GM11168 (cell line): ENCODE results near the gene UCHL5.
"Not testable (repeated sequence)": the region's sequence is repeated elsewhere in the genome, so short reads cannot be mapped to it uniquely, and the experiment has no call there.

Source experiments
- in situ Hi-C: fragments of 300-500 bp; cut with MboI; formaldehyde crosslinking; loops from one replicate; pipeline ENCODE4 v1.12.0; 2022; ENCODE audit warnings: low sequenced_read_pairs; ENCODE audit not compliant: unreplicated experiment

Gene UCHL5

DNA sequence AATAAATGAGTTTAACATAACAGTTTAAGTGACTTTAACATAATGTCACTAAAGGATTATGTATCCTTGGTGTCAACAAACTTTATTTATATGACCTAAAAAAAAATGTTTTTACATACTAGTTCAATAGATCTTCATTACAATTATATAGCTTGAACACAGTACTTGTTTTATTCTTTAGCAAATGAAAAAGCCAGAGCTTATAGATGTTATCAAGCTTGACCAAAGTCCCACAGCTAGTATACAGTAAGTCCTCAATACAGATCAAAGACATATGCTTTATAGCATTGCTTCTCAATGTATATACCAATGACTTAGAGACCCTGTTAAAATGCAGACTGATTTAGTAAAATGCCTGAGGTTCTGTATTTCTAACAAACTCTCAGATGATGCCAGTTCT is 42.4 kb downstream of the UCHL5 start:
- in situ Hi-C loops = loop anchor here (10.0 kb wide), 2 partner anchors 192 to 542 kb away; no protein-coding TSS in a partner anchor

DNA sequence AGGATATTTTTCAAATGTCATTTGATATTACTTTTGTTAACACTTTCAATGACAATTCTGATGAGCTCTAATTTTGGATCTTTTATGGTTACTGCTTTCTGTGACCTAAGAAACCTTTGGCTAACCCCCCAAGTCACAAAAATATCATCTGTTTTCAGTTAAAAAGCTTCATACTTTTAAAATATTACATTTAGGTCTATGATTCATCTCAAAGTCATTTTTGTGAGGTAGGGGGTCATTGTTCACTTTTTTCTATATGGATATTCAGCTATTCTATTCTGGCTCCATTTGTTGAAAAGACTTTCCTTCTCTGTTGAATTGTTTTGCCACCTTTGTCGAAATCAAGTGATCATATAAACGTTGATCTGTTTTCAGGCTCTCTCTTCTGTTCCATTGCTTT is 44.8 kb downstream of the UCHL5 start:
- in situ Hi-C loops = loop anchor here (10.0 kb wide), 2 partner anchors 190 to 540 kb away; no protein-coding TSS in a partner anchor

DNA sequence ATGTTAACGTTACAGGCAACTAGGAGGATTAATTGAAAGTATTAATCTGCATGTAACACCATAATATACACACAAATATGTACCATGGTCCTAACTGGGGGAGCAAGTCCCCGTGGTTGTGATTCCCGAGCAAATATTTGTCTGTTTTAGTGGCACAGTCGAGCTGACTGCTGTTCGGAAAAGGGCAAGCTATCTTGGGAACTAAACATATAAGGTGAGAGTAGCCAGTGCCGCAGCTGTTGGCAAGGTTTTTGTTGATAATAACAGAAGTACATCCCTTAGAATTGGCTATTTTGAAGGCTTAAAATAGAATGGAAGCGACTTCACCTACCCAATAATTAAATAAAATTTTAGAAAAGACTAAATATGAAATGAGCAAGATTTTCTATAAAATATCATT is 45.5 kb downstream of the UCHL5 start:
- in situ Hi-C loops = loop anchor here (10.0 kb wide), 2 partner anchors 189 to 539 kb away; no protein-coding TSS in a partner anchor

DNA sequence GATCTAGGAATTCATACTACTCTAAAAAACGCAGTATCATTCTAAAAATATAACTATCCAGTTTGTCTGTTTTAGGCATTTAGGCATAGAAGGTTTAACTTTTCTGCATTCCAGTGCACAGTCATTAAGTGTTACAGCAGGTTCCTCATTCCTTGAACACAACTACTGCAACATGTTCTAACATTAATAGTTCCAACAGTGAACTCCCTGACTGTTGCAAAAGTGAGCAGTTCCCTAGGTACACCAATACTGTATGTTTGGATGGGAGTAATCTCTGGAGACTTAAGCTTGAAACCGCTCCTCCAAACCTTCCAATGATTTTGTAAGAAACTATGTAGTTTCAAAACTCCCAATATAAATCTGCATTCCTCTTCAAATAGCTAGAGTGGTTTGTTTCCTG is 46.2 kb downstream of the UCHL5 start:
- in situ Hi-C loops = loop anchor here (10.0 kb wide), 2 partner anchors 188 to 538 kb away; no protein-coding TSS in a partner anchor

DNA sequence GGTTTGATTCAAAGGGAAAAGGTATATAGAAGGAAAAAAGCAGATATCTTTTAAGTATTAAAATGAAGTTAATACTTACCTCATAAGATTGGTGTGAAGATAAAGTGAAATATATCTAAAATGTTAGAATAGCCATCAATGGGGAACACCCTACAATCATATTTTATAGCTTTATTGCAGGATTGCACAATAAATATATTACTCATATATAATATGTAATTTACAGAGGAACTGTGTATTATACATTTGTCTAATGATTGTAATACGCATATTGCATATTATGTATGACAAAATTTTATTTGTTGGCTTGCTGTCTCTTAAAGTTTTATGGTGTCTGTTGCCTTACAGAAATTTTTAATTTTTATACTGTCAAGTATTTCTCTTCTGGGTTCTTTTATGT is 47.8 kb downstream of the UCHL5 start:
- in situ Hi-C loops = loop anchor here (10.0 kb wide), 2 partner anchors 187 to 537 kb away; no protein-coding TSS in a partner anchor

DNA sequence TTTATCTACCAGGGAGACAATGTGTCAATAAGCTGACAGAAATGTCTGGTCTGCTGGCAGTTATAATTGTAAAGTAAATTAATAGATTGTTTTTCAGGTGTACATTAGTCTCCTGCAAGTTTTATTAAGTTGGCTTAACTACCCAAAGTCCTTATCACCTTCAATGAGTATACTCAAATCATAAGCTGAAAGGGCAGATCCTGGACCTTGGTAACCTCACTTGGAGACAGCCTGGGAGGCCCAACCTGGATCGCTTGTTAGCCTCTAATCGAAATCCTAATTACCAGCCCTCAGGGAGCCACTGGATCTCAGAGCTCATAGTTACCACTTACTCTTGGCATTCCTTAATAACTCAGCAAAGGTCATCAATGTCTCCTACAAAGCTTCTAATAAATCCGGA is 49.7 kb downstream of the UCHL5 start:
- in situ Hi-C loops = no loop called here

DNA sequence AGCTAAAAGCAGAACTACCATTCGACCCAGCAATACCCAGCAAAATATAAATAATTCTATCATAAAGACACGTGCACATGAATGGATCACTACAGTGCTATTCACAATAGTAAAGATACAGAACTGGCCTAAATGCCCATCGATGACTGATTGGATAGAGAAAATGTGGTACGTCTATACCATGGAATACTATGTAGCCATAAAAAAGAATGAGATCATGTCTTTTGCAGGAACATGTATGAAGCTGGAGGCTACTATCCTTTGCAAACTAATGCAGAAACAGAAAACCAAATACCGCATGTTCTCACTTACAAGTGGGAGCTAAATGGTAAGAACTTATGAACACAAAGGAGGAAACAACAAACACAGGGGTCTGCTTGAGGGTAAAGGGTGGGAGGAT is 53.4 kb downstream of the UCHL5 start:
- in situ Hi-C loops = no loop called here

DNA sequence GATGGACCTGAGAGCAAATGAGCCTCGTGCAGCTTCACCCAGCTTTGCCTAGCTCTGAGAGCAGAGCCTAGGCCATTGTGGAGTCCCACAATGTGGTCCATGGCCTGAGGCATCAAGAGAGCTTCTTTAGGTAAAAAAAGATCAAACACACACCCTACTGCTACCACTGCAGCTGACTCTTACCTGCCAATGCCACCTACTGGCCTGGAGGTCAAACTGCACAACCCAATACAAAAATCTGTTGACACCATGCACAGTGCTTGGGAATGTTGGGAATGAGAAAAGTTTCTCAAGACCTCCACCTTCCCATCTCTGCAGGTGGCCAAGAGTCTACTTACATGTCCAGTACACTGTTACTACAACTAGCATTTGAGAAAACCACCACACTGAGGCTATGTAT is 60.6 kb downstream of the UCHL5 start:
- in situ Hi-C loops = no loop called here

DNA sequence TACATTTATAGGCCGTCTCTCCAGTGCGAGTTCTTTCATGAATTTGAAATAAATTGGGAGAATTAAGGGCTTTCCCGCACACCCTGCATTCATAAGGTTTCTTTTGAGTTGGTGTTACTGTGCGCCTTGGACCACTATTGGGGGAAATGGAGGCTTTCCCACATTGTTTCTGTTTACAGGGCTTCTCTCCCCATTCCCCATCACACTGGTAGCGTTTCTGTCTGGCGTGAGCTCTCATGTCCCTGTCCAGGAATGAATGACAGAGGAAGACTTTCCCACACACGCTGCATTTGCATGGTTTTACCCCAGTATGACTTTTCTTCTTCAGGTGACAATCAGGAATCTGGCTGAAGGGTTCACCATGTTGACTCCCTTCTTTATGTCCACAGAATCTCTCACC is 65.0 kb downstream of the UCHL5 start:
- in situ Hi-C loops = no loop called here

DNA sequence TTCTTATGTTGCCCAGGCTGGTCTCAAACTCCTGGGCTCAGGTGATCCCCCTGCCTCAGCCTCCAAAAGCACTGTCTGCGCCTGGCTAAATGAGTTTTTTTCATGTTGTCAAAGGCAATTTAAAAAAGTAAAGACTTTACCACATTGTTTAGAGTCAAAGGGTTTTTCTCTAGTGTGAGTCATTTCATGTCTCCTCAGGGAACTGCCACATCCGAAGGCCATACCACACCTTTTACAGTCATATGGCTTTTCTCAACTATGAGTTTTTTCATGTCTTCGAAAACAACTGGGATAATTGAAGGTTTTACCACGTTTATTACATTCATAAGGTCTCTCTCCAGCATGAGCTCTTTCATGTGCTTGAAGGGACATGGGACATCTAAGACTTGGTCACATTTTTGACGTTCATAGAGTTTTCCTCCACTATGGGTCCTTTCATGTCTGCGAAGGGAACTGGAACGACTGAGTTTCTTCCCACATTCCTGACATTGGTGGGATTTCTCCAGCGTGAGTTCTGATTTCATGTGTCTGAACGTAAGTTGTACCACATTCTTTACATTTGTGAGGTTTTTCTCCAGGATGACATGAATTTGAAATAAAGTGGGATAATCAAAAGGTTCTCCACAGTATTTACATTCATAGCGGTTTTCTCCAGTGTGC is 65.6 kb downstream of the UCHL5 start:
- in situ Hi-C loops = no loop called here

DNA sequence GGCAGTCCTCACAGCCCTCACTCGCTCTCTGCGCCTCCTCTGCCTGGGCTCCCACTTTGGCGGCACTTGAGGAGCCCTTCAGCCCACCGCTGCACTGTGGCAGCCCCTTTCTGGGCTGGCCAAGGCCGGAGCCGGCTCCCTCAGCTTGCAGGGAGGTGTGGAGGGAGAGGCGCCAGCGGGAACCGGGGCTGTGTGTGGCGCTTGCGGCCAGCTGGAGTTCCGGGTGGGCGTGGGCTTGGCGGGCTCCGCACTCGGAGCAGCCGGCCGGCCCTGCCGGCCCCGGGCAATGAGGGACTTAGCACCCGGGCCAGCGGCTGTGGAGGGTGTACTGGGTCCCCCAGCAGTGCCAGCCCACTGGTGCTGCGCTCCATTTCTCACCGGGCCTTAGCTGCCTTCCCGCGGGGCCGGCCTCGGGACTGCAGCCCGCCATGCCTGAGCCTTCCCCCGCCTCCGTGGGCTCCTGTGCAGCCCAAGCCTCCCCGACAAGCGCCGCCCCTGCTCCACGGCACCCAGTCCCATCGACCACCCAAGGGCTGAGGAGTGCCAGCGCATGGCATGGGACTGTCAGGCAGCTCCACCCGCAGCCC is 72.3 kb downstream of the UCHL5 start:
- in situ Hi-C loops = not testable (repeated sequence)

DNA sequence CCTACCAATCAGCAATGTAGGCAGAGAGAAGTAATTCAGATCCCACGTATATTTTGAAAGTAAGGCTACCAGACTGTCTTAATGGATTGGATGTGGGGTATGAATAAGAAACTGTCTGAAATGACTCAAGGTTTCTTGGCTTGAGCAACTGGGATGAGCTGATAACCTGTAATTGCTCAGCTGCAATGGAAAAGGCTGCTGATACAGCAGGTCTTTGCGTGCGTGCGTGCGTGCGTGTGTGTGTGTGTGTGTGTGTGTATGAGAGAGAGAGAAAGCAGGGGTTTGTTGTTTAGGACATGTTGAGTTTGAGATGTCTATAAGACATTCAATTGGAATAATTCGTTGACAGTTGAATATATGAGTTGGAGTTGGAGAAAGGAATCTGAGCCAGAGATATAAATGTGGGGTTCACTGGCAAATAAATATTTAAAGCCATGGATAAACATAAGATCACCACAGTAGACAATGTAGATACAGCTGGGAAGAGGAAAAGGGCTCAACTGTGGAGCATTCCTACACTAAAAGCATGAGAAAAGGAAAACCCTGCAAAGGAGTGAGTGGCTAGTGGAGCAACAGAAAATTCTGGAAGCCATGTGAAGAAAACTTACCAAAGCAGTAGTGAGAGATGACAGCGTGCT is 72.9 kb downstream of the UCHL5 start:
- in situ Hi-C loops = no loop called here

DNA sequence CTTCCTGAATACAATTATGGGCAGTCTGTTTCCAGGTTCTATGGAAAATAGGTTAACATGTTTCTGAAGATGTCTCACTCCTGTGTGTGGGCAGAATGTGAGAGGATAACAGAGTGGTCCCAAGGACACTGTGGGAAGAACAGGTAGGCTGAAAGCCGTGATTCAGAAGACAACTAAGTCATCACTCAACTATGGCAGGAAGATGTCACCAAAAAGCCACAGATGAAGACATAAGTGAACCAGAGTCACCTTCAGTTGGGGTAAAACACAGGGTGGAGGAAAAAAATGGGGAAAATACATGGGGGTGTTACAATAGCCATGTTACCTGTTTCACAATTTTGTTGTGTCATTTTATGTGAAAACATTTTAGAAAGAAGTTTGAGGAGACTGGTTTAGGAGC is 75.1 kb downstream of the UCHL5 start:
- in situ Hi-C loops = no loop called here

DNA sequence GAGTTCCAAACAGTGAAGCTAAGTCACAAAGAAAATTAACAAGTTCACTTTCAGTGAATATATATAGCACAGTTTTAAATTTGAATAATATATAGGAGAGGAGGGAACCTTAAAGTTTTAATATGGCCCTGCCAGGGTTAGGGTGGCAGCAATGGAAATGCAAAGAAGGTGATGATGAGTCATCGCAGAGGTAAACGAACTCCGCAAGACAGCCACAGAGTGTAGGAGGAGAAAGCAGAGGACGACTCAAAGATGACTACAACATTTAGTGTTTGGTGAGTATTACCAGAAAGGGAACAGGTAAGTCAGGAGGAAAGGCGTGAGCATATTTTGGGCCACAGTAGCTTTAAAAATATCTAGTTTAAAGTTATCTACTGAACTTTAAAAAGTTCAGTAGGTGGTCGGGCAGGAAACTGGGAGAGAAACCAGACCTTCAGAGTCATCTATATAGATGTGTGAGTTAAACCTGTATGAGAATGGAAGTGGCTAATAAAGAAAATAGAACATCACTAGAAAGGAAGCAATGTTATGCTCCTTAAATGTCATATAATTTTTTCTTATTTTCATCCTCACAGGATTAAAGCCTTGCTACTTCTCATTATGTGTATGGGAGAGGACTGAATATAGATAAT is 75.7 kb downstream of the UCHL5 start:
- in situ Hi-C loops = no loop called here

DNA sequence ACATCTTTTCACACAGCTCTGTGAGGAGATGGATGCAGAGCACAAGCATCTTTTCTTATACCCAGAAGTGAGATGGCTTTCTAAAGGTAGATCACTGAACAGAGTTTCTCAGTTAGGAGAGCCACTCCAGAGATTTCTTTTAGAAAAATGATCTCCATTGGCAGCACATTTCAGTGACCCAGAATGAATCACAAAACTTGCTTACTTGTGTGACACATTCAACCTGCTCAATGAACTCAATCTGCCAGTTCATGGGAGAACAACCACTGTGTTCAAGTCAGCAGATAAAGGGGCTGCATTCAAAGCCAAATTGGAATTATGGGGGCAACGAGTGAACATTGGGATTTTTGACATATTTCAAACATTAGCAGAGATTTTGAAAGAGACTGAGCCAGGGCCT is 78.3 kb downstream of the UCHL5 start:
- in situ Hi-C loops = no loop called here

DNA sequence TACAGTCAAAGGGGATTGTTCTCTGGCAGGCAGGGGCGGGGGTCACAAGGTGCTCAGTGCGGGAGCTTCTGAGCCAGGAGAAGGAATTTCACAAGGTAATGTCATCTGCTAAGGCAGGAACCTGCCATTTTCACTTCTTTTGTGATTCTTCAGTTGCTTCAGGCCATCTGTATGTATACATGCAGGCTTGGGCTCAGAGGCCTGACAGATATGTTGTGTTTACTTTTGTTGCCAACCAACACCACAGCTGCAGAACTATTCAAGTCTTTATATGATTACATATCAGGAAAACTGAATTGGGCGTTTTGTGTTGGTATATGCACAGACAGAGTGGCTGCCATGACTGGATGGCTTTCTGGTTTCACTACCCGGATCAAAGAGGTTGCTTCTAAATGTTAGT is 78.8 kb downstream of the UCHL5 start:
- in situ Hi-C loops = not testable (repeated sequence)

DNA sequence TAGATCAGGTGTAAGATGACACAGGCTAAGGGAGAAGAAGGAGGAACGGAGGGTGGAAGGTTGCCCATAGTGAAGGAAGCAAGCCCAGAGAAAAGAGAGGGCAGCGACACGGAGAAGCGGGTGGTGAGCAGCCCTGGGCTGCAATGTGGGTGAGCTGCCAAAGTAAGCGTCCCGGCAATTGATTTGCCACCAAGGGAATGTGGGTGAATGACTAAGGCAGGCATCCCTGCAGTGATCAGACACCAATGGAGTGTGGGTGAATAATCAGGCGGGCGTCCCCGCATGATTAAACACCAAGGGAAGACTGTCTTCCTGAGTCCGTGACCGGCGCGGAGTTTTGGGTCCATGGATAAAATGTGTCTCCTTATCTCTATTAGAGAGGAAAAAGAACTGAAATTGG is 79.6 kb downstream of the UCHL5 start:
- in situ Hi-C loops = no loop called here

DNA sequence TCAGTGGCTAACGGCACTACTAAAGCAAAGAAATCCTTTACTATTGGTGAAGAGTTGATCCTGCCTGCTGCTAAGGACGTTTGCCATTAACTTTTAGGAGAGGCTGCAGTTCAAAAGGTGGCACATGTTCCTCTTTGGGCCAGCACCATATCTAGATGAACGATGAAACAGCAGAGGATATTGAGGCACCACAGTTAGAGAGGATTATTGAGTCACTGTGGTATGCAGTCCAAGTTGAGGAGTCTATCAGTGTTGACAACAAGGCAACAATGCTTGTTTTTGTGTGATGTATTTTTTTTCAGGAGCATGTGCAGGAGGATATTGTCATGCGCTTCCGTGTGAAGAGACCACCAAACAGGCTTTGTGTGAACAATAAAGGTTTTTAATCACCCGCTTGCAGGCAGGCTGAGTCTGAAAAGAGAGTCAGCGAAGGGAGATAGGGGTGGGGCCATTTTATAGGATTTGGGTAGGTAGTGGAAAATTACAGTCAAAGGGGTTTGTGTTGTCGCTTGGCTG is 80.9 kb downstream of the UCHL5 start:
- in situ Hi-C loops = no loop called here

DNA sequence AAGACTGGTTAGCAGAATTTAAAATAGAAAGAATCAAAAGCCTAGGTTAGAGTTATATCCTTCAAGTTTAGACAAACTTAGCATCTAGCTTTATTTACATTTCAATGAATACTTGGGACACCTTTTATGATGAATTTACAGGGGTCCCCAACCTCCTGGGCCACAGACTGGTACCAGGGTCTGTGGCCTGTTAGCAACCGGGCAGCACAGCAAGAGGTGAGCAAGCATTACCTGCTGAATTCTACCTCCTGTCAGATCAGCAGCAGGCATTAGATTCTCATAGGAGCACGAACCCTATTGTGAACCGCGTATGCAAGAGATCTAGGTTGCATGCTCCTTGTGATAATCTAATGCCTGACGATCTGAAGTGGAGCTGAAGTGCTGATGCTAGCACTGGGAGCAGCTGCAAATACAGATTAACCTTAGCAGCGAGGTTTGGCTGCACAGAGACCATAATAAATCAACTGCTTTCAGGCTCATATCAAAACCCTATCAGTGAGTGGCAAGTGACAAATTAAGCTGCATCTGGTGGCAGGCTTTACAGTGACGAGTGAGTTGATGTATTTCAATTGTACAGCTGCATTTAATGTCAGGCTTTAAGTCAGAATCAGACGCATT is 82.0 kb downstream of the UCHL5 start:
- in situ Hi-C loops = no loop called here

DNA sequence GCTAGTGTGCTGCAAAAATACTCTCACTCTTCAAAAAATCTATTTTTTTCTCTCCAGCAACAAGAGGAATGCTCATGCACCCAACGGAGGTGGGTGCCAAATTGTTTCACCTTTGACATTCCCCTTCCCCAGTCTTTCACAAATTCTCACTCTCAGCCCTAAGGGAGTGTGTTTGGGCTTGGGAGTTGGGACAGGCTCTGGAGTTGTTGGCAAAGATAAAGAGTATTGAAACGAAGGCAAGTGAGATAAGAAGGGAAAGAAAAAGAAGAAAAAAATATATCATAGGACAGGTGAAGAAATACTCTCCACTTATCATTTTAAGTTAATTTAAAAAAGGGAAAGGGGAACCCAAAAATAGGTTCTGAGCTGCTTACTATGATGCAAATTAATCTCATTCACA is 82.6 kb downstream of the UCHL5 start:
- in situ Hi-C loops = no loop called here
